Astrocyte of the cerebellum (primary cell): Measurements from ENCODE around the gene PSMD1.

Experiments
- DNase-seq: peaks from one replicate; pipeline ENCODE4 v3.0.0-alpha.2; 2011; ENCODE audit warnings: low read depth
- H3K4me3 ChIP-seq: 2 replicates; pipeline ENCODE4 v1.5.1; 2011; ENCODE audit warnings: mild to moderate bottlenecking, low read depth, low read length, moderate library complexity
- in situ Hi-C: cut with HindIII; loops from 2 replicates; pipeline ENCODE4 v1.10.0; 2017; ENCODE audit warnings: low sequenced_read_pairs
- TF ChIP-seq, protein P1 (sequence below): IDR thresholded peaks from 2 replicates; pipeline ENCODE4 v1.5.1; 2012; ENCODE audit warnings: low read length, low read depth, moderate library complexity, mild to moderate bottlenecking; ENCODE audit errors: missing control alignments

Gene PSMD1

DNA sequence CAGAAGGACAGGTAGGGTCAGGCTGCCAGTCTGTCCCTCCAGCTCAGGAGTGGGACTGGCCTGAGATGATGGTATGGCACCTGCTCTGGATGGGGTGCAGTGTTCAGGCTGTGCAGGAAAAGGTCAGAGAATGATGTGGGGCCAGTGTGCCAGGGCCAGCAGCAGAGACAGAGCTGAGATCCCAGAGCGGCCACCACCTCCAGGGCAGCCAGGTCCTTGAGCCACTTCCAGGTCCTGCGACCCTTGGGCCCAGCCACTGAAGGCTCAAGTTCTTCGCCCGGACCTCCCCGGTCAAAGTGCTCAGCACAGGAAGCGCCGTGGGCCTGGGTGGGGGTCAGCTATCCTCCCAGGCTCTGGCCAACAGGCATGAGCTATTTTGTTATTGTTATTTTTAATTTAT lies 129.7 kb downstream of the PSMD1 start:
- TF ChIP-seq, protein P1, sequence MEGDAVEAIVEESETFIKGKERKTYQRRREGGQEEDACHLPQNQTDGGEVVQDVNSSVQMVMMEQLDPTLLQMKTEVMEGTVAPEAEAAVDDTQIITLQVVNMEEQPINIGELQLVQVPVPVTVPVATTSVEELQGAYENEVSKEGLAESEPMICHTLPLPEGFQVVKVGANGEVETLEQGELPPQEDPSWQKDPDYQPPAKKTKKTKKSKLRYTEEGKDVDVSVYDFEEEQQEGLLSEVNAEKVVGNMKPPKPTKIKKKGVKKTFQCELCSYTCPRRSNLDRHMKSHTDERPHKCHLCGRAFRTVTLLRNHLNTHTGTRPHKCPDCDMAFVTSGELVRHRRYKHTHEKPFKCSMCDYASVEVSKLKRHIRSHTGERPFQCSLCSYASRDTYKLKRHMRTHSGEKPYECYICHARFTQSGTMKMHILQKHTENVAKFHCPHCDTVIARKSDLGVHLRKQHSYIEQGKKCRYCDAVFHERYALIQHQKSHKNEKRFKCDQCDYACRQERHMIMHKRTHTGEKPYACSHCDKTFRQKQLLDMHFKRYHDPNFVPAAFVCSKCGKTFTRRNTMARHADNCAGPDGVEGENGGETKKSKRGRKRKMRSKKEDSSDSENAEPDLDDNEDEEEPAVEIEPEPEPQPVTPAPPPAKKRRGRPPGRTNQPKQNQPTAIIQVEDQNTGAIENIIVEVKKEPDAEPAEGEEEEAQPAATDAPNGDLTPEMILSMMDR = no peak

DNA sequence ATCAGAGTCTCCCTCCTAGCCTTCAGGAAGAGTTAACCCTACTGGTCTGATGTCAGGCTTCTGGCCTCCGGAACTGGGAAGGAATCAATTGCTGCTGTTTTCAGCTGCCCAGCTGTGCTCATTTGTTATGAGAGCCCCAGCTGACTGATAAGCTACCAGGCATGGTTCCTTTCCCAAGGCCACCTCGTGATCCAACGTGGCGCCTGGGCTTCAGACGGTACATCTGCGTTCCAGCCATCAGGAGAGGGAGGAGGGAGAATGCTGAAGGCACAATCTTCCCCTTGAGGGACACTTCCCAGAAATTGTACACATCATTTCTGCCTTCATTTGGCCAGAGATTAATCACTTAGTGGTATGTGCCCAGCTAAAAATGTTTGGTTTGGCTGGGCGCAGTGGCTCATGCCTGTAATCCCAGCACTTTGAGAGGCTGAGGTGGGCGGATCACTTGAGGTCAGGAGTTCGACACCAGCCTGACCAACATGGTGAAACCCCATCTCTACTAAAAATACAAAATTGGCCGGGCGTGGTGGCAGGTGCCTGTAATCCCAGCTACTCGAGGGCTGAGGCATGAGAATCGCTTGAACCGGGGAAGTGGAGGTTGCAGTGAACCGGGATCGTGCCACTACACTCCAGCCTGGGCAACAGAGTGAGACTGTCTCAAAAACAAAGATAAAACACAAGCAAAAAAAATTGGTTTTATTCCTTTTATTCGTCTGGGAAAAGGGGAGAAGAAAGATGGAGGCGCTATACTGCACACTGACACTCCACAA lies 131.3 kb downstream of the PSMD1 start:
- no peak overlapping the region for H3K4me3 ChIP-seq
- TF ChIP-seq, protein P1 = no peak
- DNase-seq = no peak
- in situ Hi-C loops = no loop called here

More for the DNA sequence above, 129.7 kb downstream of the PSMD1 start:
- H3K4me3 ChIP-seq = no peak overlapping the region
- in situ Hi-C loops = no loop called here
- DNase-seq = no peak

DNA sequence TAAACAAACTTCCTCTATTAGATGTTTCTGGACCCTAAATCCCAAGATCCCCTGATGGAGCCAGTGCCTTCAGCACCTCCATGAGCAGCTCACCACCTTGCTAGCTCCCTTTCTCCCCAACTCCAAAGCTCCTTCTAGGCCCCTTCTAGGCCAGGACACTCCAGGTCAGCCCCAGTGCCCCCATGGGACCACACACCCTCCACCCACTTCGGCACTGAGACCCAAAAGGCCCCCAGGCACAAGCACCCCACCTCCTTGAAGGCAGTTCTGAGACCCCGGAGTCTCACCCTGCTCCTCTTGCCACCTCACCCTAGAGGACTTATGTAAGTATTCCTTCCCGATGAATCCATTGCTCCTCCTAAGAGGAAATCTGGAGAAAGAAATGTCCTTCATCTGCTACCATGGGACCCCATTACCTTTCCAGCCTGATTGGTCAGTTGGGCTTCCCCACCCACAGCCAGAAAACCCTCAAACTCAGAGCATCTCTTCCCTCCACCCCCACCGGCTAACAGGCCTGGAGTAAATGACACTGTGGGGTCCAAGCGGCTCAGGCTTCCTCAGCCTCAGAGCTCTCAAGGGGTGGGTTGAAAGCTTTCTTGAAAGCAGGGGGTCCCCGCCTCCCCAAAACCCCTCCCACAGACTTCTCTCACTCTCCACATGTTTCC lies 132.0 kb downstream of the PSMD1 start:
- TF ChIP-seq, protein P1 = no peak
- in situ Hi-C loops = no loop called here
- no peak for DNase-seq
- H3K4me3 ChIP-seq = no peak overlapping the region

DNA sequence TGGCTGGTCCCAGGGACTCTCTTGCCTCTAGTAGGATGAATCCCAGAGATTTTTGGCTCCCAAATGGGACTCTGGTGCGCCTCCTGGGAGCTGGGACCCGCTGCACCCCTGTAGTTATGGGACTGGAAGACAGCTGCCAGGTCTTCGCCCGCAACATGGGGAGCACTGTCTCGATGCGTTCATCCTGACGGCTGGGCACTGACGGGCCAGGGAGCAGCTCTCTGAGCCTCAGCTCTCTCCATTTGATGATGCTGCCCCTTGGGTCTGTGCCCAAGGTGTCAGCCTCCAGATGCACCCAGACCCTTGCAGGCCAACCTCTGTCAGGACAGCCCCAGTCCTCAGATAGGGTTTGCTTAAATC lies 132.5 kb downstream of the PSMD1 start:
- no peak for DNase-seq
- in situ Hi-C loops = no loop called here
- no peak overlapping the region for H3K4me3 ChIP-seq
- TF ChIP-seq, protein P1 = no peak

DNA sequence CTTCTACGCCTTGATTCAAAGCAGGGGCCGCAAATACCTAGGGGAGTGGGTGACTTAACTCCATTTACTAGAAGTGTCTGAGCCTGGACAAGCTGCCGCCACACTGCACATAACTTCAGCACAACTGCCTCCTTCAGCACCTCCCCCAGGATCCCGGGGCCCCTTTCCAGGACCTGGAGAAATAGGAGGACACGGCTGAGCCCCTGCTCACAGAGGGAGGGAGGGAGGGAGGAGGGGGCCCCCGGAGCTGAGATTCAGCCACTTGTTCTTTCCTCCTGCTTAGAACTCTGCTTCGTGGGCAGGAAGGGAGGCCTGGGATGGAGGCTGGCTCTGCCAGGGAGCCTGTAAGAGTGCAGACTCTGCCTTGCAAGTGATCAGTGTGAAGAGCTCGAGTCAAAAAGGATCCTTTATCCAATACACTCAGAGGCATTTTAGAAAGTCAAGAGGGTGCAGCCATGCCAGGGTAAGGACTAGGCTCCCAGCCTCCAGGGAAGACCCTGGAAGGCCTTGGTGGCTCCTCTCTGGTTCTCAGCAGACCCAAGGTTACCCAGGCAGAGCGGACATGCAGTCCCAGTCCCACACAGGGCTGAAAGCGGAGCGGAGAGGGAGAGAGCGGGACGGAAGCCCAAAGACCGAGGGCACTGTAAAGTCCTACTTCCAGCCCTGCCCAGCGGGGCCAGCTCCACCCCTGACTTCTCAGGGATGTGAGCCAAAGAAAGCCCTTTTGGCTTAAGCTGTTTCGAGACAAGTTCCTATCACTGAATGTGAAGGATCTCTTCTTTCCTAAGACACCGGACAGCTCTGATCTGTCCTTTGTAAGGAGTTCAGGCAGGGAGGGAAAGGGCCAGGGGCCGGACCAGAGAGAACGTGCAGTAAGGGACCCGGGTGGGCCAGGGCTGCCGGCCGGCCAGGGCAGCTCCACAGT lies 133.2 kb downstream of the PSMD1 start:
- H3K4me3 ChIP-seq = no peak overlapping the region
- no peak for DNase-seq
- in situ Hi-C loops = no loop called here
- TF ChIP-seq, protein P1 = no peak

DNA sequence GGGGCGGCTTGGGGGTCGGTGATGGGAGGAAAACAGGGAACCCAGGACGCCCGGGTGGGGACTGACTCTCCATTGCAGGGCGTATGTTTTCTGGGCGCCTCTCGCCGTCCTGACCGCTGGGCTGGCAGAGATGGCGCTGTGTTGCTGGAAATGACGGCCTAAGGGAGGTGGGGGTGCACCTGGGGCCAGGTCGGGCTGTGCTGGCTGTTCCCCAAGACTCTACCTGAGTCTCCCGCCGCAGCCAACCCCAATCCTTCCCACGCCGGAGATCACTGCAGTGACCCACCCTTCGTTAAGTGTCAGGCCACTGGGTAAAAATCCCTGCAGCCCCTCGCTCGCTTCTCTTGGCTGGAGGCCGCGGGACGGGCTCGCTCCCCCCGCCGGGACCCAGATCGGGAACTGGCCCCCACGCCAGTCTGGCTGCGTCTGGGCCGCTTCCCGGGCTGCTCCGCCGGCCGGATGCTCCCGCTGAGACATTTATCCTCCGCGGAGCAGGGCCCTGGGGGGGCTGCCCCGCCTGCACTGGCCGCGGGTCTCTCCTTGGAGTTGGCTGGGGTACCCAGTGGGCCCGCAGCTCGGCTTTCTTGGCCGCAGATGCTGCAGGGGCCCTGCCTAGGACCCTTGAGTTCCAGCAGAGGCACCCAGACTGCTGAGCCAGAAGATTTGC lies 134.0 kb downstream of the PSMD1 start:
- in situ Hi-C loops = no loop called here
- TF ChIP-seq, protein P1 = peak; percentile 13
- DNase-seq = no peak
- H3K4me3 ChIP-seq = no peak overlapping the region
